Parathyroid adenoma (tissue), 2 donors: ENCODE measurements around the gene PIK3R6.

Experiments used
- H2AFZ ChIP-seq: fragments of 300-600 bp; sonication (generic); one replicate; pipeline ENCODE4 v1.7.0; 2017; ENCODE audit warnings: antibody characterized with exemption, mild to moderate bottlenecking
- H3K27ac ChIP-seq: fragments of 300-600 bp; sonication (generic); one replicate; pipeline ENCODE4 v1.7.0; 2017
- H3K27me3 ChIP-seq: fragments of 300-600 bp; sonication (generic); one replicate; pipeline ENCODE4 v1.7.0; 2017; ENCODE audit warnings: low read length; ENCODE audit not compliant: control insufficient read depth, insufficient read depth
- H3K36me3 ChIP-seq: fragments of 300-600 bp; sonication (generic); one replicate; pipeline ENCODE4 v1.7.0; 2017; ENCODE audit warnings: low read length; ENCODE audit not compliant: control insufficient read depth, insufficient read depth
- H3K4me1 ChIP-seq: fragments of 300-600 bp; sonication (generic); one replicate; pipeline ENCODE4 v1.7.0; 2017; ENCODE audit warnings: control low read depth
- H3K4me2 ChIP-seq: fragments of 300-600 bp; sonication (generic); one replicate; pipeline ENCODE4 v1.7.0; 2017; ENCODE audit warnings: low read length
- H3K4me3 ChIP-seq: fragments of 300-600 bp; sonication (generic); one replicate; pipeline ENCODE4 v1.7.0; 2017; ENCODE audit warnings: low read depth, low read length
- H3K79me2 ChIP-seq: fragments of 300-600 bp; sonication (generic); one replicate; pipeline ENCODE4 v1.7.0; 2017; ENCODE audit warnings: control low read depth
- H3K9ac ChIP-seq: fragments of 300-600 bp; sonication (generic); one replicate; pipeline ENCODE4 v1.7.0; 2017; ENCODE audit warnings: mild to moderate bottlenecking
- H3K9me3 ChIP-seq: fragments of 300-600 bp; sonication (generic); one replicate; pipeline ENCODE4 v1.7.0; 2017; ENCODE audit warnings: low read length; ENCODE audit not compliant: control insufficient read depth
- TF ChIP-seq, protein P1 (sequence below): fragments of 300-600 bp; sonication (generic); IDR thresholded peaks from one replicate; pipeline ENCODE4 v1.7.0; 2017; ENCODE audit warnings: antibody characterized with exemption, mild to moderate bottlenecking
- donor health status: primary hyperparathyroidism.

PIK3R6 gene

DNA sequence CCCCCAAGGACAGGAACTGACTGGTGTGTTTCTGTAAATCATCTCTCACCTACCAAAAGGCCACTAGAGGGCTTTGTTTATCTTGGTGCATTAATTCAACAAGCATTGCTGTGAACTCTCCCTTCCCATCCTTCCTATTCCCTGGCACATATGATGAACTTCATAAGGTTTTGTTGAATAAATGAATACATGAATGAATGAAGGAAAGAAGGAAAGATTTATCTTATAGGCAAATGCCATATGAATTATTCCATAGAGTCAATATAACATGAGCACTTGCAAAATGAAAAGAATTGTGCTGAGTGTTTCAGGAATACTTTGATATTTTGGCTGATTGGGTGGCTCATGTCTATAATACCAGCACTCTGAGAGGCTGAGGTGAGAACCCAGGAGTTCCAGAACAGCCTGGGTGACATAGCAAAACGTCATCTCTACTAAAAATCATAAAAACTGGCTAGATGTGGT, 113.5 kb downstream of the PIK3R6 start:
- Histone ChIP-seq H3K9ac (no peak overlapping the region), H3K9me3 (no peaks in the 10 kb centered on the region), H3K4me1 (no peaks in the 10 kb centered on the region), H3K79me2 (no peaks in the 10 kb centered on the region), H3K4me3 (no peak overlapping the region), H2AFZ (no peak overlapping the region), H3K27me3 (no peaks in the 10 kb centered on the region), H3K27ac (no peak overlapping the region), H3K4me2 (no peak overlapping the region), H3K36me3 (no peaks in the 10 kb centered on the region)
- TF ChIP-seq, protein P1, sequence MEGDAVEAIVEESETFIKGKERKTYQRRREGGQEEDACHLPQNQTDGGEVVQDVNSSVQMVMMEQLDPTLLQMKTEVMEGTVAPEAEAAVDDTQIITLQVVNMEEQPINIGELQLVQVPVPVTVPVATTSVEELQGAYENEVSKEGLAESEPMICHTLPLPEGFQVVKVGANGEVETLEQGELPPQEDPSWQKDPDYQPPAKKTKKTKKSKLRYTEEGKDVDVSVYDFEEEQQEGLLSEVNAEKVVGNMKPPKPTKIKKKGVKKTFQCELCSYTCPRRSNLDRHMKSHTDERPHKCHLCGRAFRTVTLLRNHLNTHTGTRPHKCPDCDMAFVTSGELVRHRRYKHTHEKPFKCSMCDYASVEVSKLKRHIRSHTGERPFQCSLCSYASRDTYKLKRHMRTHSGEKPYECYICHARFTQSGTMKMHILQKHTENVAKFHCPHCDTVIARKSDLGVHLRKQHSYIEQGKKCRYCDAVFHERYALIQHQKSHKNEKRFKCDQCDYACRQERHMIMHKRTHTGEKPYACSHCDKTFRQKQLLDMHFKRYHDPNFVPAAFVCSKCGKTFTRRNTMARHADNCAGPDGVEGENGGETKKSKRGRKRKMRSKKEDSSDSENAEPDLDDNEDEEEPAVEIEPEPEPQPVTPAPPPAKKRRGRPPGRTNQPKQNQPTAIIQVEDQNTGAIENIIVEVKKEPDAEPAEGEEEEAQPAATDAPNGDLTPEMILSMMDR: no peak

DNA sequence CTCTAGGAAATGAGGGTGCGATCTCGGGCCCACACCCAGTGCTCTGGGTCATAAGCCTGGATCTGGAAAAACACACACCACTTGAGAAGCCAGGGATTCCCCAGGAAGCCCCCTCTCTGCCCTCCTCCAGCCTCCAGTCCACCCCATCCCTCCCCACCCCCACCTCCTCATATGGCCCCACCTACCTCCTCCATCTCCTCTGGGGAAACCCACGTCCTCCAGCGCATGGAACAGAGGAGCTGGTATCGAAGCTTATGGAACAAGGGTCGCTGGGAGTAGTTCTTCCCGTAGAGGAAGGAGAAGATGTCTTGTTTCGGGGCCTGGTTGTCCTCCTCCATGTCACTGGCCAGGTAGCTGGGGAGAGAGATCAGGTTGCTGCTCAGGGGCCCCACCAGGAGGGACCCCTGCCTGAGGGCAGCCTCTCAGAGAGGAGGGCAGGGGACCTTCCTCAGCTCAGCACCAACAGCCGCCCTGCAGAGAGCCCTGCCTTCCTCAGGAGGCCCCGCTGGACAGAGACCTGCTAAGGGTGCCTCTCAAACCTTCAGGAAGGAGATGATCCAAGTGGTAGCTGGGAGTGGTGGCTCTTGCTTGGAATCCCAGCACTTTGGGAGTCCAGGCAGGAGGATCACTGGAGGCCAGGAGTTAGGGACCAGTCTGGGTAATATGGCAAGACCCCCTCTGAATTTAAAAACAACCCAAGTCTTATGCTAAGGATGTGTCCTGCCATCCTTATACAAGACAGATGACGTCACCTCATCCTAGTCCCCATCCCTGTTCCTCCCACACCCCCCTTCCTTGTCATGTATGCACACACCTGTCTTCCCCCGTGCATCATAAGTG, 114.1 kb downstream of the PIK3R6 start:
- Histone ChIP-seq H3K4me1 (no peaks in the 10 kb centered on the region), H3K79me2 (no peaks in the 10 kb centered on the region), H3K9ac (no peak overlapping the region), H2AFZ (no peak overlapping the region), H3K36me3 (no peaks in the 10 kb centered on the region), H3K27ac (no peak overlapping the region), H3K4me2 (no peak overlapping the region), H3K4me3 (no peak overlapping the region), H3K27me3 (no peaks in the 10 kb centered on the region), H3K9me3 (no peaks in the 10 kb centered on the region)
- TF ChIP-seq, protein P1: no peak
